Epithelial cell of proximal tubule (primary cell): ENCODE measurements around the gene NPC1. TPM values are rescaled to one million over a fixed set of nuclear protein-coding genes. Genes with fewer than 3 reads are reported as not detected.

Experiments used
- DNase-seq: peaks from one replicate; pipeline ENCODE4 v3.0.0-alpha.2; 2011; ENCODE audit warnings: low read depth
- H3K4me3 ChIP-seq: 2 replicates; pipeline ENCODE4 v1.5.1; 2011; ENCODE audit warnings: low read depth, mild to moderate bottlenecking, low read length
- CTCF ChIP-seq: conservative IDR thresholded peaks from 2 replicates; pipeline ENCODE4 v1.5.1; 2012; ENCODE audit warnings: low read depth, mild to moderate bottlenecking, low read length
- total RNA-seq: library from RNA; depleted of rRNA; stranded (reverse); fragments of >200 nt; gene quantifications from 2 replicates; pipeline ENCODE4 v1.2.3, GENCODE V29; 2015

Gene NPC1
- total RNA-seq, 1 donor from 2014 or later: 54.8 TPM

GRCh38 chr18:23572012-23572411 is 14.3 kb downstream of the NPC1 start:
- DNase-seq: no peak
- TF ChIP-seq CTCF: no peak
- H3K4me3 ChIP-seq: no peak overlapping the region

- no peak for DNase-seq
- no peak overlapping the region for H3K4me3 ChIP-seq
- no peak for TF ChIP-seq CTCF
Measured at GRCh38 chr18:23570912-23571504, 15.3 kb downstream of the NPC1 start.

- TF ChIP-seq CTCF: no peak
- H3K4me3 ChIP-seq: no peak overlapping the region
- no peak for DNase-seq
Measured at GRCh38 chr18:23569299-23570063, 16.8 kb downstream of the NPC1 start.

GRCh38 chr18:23568281-23569138 is 17.8 kb downstream of the NPC1 start:
- no peak overlapping the region for H3K4me3 ChIP-seq
- DNase-seq: no peak
- TF ChIP-seq CTCF: no peak

GRCh38 chr18:23567671-23568070 is 18.6 kb downstream of the NPC1 start:
- H3K4me3 ChIP-seq: no peak overlapping the region
- no peak for DNase-seq
- no peak for TF ChIP-seq CTCF

GRCh38 chr18:23565916-23566547 is 20.3 kb downstream of the NPC1 start:
- DNase-seq: no peak
- no peak for TF ChIP-seq CTCF
- no peak overlapping the region for H3K4me3 ChIP-seq
